ENCODE measurements around the gene ALKAL2.
"Not testable (repeated sequence)": the region's sequence is repeated elsewhere in the genome, so short reads cannot be mapped to it uniquely, and the experiment has no call there.

The ALKAL2 gene

DNA sequence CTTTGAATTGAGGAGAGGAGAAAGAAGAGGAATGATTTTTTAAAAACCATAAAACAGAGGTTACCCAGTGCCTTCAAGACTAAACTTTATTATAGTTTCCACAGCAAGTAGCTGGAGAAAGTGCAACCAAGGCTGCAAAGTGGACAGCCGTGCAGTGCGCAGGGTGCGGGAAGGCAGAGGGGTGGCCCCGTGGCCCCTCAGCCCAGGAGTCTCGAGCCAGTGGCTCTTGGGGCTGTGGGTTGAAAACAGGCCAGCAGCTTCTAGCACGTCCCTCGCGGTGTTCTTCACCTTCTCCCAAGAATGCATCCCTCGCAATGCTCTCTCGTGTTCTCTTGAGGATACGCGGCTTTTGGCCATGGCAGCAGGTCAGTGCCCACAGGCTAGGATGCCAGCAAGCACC lies 28.5 kb upstream of the ALKAL2 start:
- peaks cover 12% of the 10 kb centered on the region for H3K4me1 ChIP-seq (ENCODE audit: control insufficient read depth, insufficient read depth, low read length, poor library complexity, severe bottlenecking)
- H3K9me3 ChIP-seq (ENCODE audit: control insufficient read depth, low read length): no peaks in the 10 kb centered on the region
- no peak overlapping the region for H3K4me3 ChIP-seq (ENCODE audit: extremely low read depth, insufficient read depth, low read length, poor library complexity, severe bottlenecking)
- H3K27ac ChIP-seq (ENCODE audit: low read depth, low read length, severe bottlenecking): no peak overlapping the region
- WGBS, 2 experiments (ENCODE audit: insufficient coverage in 2 of 2): 94 to 98% methylated on average over 6 to 10 of the region's 12 CpGs
- no peaks in the 10 kb centered on the region for H3K36me3 ChIP-seq (ENCODE audit: control insufficient read depth, insufficient read depth, low read length)

DNA sequence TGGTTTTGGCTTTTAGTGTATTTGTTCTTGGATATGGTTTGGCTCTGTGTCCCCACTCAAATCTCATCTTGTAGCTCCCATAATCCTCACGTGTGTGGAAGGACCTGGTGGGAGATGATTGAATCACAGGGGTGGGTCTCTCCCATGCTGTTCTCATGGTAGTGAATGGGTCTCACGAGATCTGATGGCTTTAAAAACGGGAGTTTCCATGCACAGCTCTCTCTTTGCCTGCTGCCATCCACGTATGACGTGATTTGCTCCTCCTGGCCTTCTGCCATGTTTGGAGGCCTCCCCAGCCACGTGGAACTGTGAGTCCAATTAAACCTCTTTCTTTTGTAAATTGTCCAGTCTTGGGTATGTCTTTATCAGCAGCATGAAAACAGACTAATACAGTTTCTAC lies 28.0 kb upstream of the ALKAL2 start:
- H3K4me1 ChIP-seq (ENCODE audit: control insufficient read depth, insufficient read depth, low read length, poor library complexity, severe bottlenecking): peaks cover 12% of the 10 kb centered on the region
- not testable (repeated sequence) for H3K4me3 ChIP-seq (ENCODE audit: extremely low read depth, insufficient read depth, low read length, poor library complexity, severe bottlenecking); H3K27ac ChIP-seq (ENCODE audit: low read depth, low read length, severe bottlenecking); H3K36me3 ChIP-seq (ENCODE audit: control insufficient read depth, insufficient read depth, low read length); H3K9me3 ChIP-seq (ENCODE audit: control insufficient read depth, low read length)
- WGBS, 2 experiments (ENCODE audit: insufficient coverage in 2 of 2): 86 to 88% methylated on average over 5 of the region's 6 CpGs

DNA sequence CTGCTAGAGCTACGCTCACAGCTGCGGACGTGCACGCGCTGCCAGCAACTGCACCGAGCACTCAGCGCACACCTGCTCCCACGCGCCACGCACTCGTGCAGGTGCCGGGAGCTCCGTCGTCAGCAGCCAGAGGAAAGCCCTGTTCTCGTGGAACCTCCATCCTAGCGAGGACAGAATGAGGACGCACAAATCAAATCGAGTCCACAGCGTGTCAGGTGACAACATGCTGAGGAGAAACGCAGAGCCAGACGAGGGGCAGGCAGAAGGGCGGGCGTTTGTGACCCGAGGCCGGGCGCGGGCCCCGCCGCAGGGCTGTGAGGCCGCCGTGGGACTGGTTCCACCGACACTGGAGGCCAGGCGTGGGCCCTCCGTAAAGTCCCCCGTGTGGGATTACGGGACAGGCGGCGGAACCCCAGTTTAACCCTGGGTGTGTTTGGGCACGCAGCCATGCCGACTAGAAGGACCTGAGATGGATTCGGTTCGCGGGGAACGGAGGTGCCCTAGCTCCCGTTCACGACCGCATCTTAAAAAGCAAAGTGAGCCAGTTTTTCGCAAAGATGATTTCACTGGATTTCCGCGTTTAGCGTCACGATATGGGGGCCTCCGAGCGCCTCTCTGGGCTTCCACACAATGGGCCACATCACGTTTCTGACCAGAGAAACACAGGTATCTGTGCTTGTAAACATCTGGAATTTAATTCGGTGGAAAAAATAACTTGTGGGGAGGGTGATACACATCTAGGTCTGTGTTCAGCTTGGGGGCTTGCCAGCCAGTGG lies 26.9 kb upstream of the ALKAL2 start:
- Histone ChIP-seq H3K27ac (ENCODE audit: low read depth, low read length, severe bottlenecking) (no peak overlapping the region), H3K9me3 (ENCODE audit: control insufficient read depth, low read length) (no peaks in the 10 kb centered on the region), H3K36me3 (ENCODE audit: control insufficient read depth, insufficient read depth, low read length) (no peaks in the 10 kb centered on the region), H3K4me1 (ENCODE audit: control insufficient read depth, insufficient read depth, low read length, poor library complexity, severe bottlenecking) (peaks cover 12% of the 10 kb centered on the region), H3K4me3 (ENCODE audit: extremely low read depth, insufficient read depth, low read length, poor library complexity, severe bottlenecking) (no peak overlapping the region)
- WGBS, 2 experiments (ENCODE audit: insufficient coverage in 2 of 2): 93 to 95% methylated on average over 52 to 54 of the region's 56 CpGs

DNA sequence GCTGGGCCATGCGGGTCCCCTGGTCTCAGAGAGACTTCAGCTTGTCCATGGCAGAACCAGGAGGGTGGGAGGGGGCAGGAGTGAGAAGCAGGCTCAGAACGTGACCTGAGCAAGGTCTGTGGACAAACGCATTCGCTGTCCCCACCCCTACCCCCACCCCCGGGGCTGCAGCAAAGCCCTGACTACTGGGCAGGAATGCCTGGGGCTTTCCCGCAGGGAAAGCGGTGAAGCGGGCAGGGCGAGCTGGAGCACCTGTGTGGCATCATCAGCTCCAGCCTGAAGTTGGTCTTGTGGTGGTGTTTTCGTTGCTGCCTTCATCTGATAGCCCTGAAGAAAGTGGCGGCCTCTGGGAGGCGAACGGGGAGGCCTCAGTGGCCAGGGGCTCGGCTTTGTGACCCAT lies 26.1 kb upstream of the ALKAL2 start:
- Histone ChIP-seq H3K4me1 (ENCODE audit: control insufficient read depth, insufficient read depth, low read length, poor library complexity, severe bottlenecking) (peaks cover 18% of the 10 kb centered on the region), H3K9me3 (ENCODE audit: control insufficient read depth, low read length) (no peaks in the 10 kb centered on the region), H3K27ac (ENCODE audit: low read depth, low read length, severe bottlenecking) (no peak overlapping the region), H3K4me3 (ENCODE audit: extremely low read depth, insufficient read depth, low read length, poor library complexity, severe bottlenecking) (no peak overlapping the region), H3K36me3 (ENCODE audit: control insufficient read depth, insufficient read depth, low read length) (no peaks in the 10 kb centered on the region)
- WGBS, 2 experiments (ENCODE audit: insufficient coverage in 2 of 2): 86 to 87% methylated on average over 6 to 13 of the region's 14 CpGs

DNA sequence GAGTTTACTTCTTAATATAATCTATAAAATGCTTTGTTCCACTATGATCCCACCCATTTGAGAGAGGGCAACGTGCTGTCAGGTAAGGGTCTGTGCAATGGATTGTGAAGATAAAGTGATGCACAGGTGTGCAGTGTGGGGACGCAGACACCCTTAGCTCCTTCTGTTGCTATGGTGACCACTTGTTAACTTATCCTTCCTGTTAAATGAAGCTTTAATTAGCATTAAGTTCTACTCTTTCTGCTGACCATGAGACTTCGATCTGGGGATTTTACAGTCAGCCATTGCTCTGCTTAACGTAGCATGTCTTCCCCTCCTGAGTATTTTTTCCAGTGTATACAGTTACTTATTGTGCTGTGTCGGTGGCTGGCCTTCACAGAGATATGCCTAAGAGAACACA lies 23.1 kb upstream of the ALKAL2 start:
- H3K27ac ChIP-seq (ENCODE audit: low read depth, low read length, severe bottlenecking): no peak overlapping the region
- no peaks in the 10 kb centered on the region for H3K9me3 ChIP-seq (ENCODE audit: control insufficient read depth, low read length)
- no peaks in the 10 kb centered on the region for H3K36me3 ChIP-seq (ENCODE audit: control insufficient read depth, insufficient read depth, low read length)
- H3K4me3 ChIP-seq (ENCODE audit: extremely low read depth, insufficient read depth, low read length, poor library complexity, severe bottlenecking): no peak overlapping the region
- 82% methylated on average over 2 of the region's 5 CpGs; no CpG with 5 or more reads in 1 of the 2 experiments for WGBS, 2 experiments (ENCODE audit: insufficient coverage in 2 of 2)
- peaks cover 8% of the 10 kb centered on the region for H3K4me1 ChIP-seq (ENCODE audit: control insufficient read depth, insufficient read depth, low read length, poor library complexity, severe bottlenecking)

DNA sequence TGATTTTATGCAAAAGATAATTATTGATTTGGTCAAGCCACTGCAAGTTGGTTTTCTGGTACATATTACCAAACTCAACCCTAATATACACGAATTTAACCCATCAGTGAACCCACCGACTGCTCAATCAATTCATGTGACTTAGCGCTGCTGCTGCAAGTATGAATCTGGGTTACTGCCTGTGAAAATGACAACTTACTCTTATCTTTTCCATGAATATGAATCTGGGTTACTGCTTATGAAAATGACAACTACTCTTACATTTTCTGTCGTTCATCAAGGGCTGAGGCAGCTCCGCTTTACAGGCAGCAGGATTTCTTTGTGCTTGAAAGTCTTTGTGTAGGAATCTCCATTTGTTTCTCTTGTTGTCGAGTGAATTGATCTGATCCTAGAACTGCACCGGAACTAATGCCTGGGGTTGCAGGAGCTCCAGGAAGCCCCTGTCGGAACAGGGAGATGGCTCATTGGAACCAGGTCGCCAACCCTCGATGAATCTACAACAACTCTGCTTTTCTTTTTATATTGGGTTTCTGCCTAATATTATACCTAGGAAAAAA lies 22.1 kb upstream of the ALKAL2 start:
- no peak overlapping the region for H3K4me3 ChIP-seq (ENCODE audit: extremely low read depth, insufficient read depth, low read length, poor library complexity, severe bottlenecking)
- WGBS, 2 experiments (ENCODE audit: insufficient coverage in 2 of 2): 57 to 67% methylated on average over 2 to 7 of the region's 10 CpGs

DNA sequence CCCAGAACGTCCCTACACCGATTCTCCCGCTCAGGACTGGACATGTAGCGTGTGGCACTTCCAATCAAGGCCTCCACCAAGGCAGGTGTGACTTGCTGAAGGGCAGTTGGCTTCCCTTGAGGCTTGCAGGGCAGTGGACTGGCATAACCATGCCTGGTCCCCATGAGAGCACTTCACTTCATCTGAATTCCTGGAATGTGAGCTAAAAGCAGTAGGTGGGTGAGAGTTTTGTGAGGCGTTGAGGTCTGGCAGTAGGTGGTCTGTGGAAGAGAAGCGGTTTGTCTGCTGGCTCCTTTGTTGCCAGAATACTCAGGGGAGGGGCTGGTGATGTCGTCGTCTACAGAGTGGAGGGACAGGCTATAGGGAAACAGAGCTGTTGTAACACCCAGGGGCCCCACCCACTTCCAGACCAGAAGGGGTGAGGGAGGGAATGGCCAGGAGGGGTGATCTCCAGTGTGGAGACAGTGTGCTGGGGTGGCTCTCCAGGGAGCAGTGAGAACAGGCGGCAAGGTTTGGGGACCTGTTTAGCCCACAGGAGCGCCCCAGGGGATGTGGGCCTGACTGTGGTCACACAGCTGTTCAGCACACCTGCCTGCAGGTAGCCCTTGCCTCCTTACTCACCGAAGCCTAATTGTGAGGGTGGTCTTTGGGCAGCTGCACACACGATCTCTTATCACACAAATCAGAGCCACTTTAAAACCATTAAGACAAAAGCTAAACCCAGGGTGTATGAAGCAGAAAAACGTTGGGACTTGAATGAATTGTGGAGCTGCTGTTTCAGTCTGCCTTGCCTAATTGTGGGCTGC lies 21.5 kb upstream of the ALKAL2 start:
- peak overlapping the region; percentile 23 for H3K27ac ChIP-seq (ENCODE audit: low read depth, low read length, severe bottlenecking)
- WGBS, 2 experiments (ENCODE audit: insufficient coverage in 2 of 2): 40 to 50% methylated on average over 8 to 10 of the region's 13 CpGs
- H3K4me1 ChIP-seq (ENCODE audit: control insufficient read depth, insufficient read depth, low read length, poor library complexity, severe bottlenecking): peaks cover 8% of the 10 kb centered on the region
- H3K9me3 ChIP-seq (ENCODE audit: control insufficient read depth, low read length): no peaks in the 10 kb centered on the region
- no peak overlapping the region for H3K4me3 ChIP-seq (ENCODE audit: extremely low read depth, insufficient read depth, low read length, poor library complexity, severe bottlenecking)
- no peaks in the 10 kb centered on the region for H3K36me3 ChIP-seq (ENCODE audit: control insufficient read depth, insufficient read depth, low read length)

More for the DNA sequence above, 22.1 kb upstream of the ALKAL2 start:
- H3K9me3 ChIP-seq (ENCODE audit: control insufficient read depth, low read length): no peaks in the 10 kb centered on the region
- H3K4me1 ChIP-seq (ENCODE audit: control insufficient read depth, insufficient read depth, low read length, poor library complexity, severe bottlenecking): peaks cover 8% of the 10 kb centered on the region
- H3K27ac ChIP-seq (ENCODE audit: low read depth, low read length, severe bottlenecking): no peak overlapping the region
- H3K36me3 ChIP-seq (ENCODE audit: control insufficient read depth, insufficient read depth, low read length): no peaks in the 10 kb centered on the region

DNA sequence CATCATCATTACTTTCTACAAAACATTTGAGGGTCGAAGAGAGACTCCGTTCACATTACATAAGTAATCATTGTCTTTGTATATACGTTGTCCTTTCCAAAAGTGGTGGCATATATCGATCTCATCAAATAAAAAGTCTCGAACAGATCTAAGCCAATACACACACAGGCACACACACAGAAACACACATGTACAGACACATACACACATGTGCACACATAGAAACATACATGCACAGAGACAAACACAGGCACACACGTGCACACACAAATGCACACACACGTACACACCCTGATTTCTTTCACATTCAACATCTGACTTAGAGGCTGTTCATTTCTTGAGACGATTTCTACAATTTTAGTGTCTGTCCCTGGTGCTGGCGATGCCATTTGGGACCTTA lies 17.5 kb upstream of the ALKAL2 start:
- no peak overlapping the region for H3K27ac ChIP-seq (ENCODE audit: low read depth, low read length, severe bottlenecking)

DNA sequence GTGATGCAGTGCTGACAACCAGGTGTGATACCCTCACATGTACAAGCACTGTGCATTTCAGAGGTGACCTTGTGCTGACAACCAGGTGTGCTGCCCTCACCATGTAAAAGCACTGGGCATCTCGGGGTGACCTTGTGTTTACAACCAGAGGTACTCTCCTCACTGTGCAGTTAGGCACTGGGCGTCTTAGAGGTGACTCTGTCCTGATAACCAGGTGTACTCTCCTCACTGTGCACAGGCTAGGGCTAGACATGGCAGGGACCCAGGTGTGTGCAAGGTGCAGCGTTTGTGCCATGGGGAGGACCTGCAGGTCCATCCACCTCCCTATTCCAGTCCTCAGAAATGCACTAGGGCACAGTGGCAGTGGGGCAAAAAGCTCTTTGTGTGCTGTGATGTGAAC lies 8.5 kb upstream of the ALKAL2 start:
- Histone ChIP-seq H3K9me3 (ENCODE audit: control insufficient read depth, low read length) (peaks cover 4% of the 10 kb centered on the region), H3K4me1 (ENCODE audit: control insufficient read depth, insufficient read depth, low read length, poor library complexity, severe bottlenecking) (no peaks in the 10 kb centered on the region), H3K36me3 (ENCODE audit: control insufficient read depth, insufficient read depth, low read length) (no peaks in the 10 kb centered on the region), H3K4me3 (ENCODE audit: extremely low read depth, insufficient read depth, low read length, poor library complexity, severe bottlenecking) (no peak overlapping the region), H3K27ac (ENCODE audit: low read depth, low read length, severe bottlenecking) (no peak overlapping the region)
- WGBS, 2 experiments (ENCODE audit: insufficient coverage in 2 of 2): 74 to 77% methylated on average over 2 to 3 of the region's 3 CpGs

More for the DNA sequence above, 17.5 kb upstream of the ALKAL2 start:
- 85 to 88% methylated on average over 8 to 9 of the region's 9 CpGs for WGBS, 2 experiments (ENCODE audit: insufficient coverage in 2 of 2)
- H3K9me3 ChIP-seq (ENCODE audit: control insufficient read depth, low read length): peaks cover 4% of the 10 kb centered on the region
- H3K4me3 ChIP-seq (ENCODE audit: extremely low read depth, insufficient read depth, low read length, poor library complexity, severe bottlenecking): no peak overlapping the region
- H3K4me1 ChIP-seq (ENCODE audit: control insufficient read depth, insufficient read depth, low read length, poor library complexity, severe bottlenecking): peaks cover 8% of the 10 kb centered on the region
- H3K36me3 ChIP-seq (ENCODE audit: control insufficient read depth, insufficient read depth, low read length): no peaks in the 10 kb centered on the region

DNA sequence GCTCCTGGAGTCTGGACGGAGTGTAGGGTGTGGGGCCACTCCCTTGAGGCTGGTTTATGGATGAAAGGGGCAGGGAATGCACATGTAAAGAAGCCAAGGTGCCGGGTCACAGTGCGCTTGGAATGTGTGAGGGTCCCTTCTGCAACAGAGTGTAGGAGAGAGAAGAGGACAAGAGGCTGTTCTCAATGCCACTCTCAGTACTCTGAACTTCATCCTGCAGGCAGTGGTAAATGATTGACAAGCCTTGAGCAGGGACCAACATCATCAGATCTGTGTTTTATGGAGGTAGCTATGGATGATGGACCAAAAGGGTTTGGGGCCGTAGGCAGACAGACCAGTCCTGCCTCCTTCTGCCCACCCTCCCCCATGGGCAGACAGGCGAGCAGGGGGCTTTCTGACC lies 7.2 kb upstream of the ALKAL2 start:
- Histone ChIP-seq H3K4me1 (ENCODE audit: control insufficient read depth, insufficient read depth, low read length, poor library complexity, severe bottlenecking) (no peaks in the 10 kb centered on the region), H3K27ac (ENCODE audit: low read depth, low read length, severe bottlenecking) (no peak overlapping the region), H3K36me3 (ENCODE audit: control insufficient read depth, insufficient read depth, low read length) (no peaks in the 10 kb centered on the region), H3K4me3 (ENCODE audit: extremely low read depth, insufficient read depth, low read length, poor library complexity, severe bottlenecking) (no peak overlapping the region), H3K9me3 (ENCODE audit: control insufficient read depth, low read length) (no peaks in the 10 kb centered on the region)
- 81 to 100% methylated on average over 1 to 4 of the region's 5 CpGs for WGBS, 2 experiments (ENCODE audit: insufficient coverage in 2 of 2)

Data from mesodermal cell (in vitro differentiated cells).